Measurements from ENCODE around the gene PIAS4.

The PIAS4 gene

GRCh38 chr19:4007021-4007835 is at the start of gene PIAS4 (continued):
- TF ChIP-seq, protein P1, sequence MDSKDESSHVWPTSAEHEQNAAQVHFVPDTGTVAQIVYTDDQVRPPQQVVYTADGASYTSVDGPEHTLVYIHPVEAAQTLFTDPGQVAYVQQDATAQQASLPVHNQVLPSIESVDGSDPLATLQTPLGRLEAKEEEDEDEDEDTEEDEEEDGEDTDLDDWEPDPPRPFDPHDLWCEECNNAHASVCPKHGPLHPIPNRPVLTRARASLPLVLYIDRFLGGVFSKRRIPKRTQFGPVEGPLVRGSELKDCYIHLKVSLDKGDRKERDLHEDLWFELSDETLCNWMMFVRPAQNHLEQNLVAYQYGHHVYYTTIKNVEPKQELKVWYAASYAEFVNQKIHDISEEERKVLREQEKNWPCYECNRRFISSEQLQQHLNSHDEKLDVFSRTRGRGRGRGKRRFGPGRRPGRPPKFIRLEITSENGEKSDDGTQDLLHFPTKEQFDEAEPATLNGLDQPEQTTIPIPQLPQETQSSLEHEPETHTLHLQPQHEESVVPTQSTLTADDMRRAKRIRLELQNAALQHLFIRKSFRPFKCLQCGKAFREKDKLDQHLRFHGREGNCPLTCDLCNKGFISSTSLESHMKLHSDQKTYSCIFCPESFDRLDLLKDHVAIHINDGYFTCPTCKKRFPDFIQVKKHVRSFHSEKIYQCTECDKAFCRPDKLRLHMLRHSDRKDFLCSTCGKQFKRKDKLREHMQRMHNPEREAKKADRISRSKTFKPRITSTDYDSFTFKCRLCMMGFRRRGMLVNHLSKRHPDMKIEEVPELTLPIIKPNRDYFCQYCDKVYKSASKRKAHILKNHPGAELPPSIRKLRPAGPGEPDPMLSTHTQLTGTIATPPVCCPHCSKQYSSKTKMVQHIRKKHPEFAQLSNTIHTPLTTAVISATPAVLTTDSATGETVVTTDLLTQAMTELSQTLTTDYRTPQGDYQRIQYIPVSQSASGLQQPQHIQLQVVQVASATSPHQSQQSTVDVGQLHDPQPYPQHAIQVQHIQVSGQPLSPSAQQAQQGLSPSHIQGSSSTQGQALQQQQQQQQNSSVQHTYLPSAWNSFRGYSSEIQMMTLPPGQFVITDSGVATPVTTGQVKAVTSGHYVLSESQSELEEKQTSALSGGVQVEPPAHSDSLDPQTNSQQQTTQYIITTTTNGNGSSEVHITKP (tag by site-specific recombination; IDR thresholded peaks at IDR 0.05), result peak; percentile 94
- TF ChIP-seq ZNF157 (tag by site-specific recombination; IDR thresholded peaks at IDR 0.05), result 0 out of 2 replicates have a peak, but pooled peaks have one; percentile 13
- peak; percentile 11; the same call in 1 of the 2 replicates for TF ChIP-seq REST (tag by site-specific recombination; IDR thresholded peaks at IDR 0.05)
- TF ChIP-seq ZNF426 (tag by site-specific recombination; IDR thresholded peaks at IDR 0.05), result no peak
- TF ChIP-seq ZNF747 (tag by site-specific recombination; IDR thresholded peaks at IDR 0.05), result no peak
- TF ChIP-seq ZNF354C (tag by site-specific recombination; IDR thresholded peaks at IDR 0.05; ENCODE audit: borderline replicate concordance, low read depth), result no peak
- TF ChIP-seq ZNF335 (tag by site-specific recombination; conservative IDR thresholded peaks at IDR 0.05), result peak; percentile 79
- TF ChIP-seq ZNF561 (tag by site-specific recombination; IDR thresholded peaks at IDR 0.05; ENCODE audit: borderline replicate concordance), result 0 out of 2 replicates have a peak, but pooled peaks have one; percentile 10
- TF ChIP-seq ZNF792 (tag by site-specific recombination; IDR thresholded peaks at IDR 0.05), result peak; percentile 85; the same call in 1 of the 2 replicates
- peak; percentile 27; the same call in 1 of the 2 replicates for TF ChIP-seq ZBTB6 (tag by site-specific recombination; IDR thresholded peaks at IDR 0.05)
- peak; percentile 75; the same call in 1 of the 2 replicates for TF ChIP-seq ZBTB48 (tag by site-specific recombination; IDR thresholded peaks at IDR 0.05)
- no peak for TF ChIP-seq ZNF132 (tag by site-specific recombination; IDR thresholded peaks at IDR 0.05; ENCODE audit: borderline replicate concordance)
- TF ChIP-seq INSM2 (tag by site-specific recombination; IDR thresholded peaks at IDR 0.05), result peak; percentile 48; the same call in 1 of the 2 replicates
- TF ChIP-seq ZNF707 (tag by site-specific recombination; IDR thresholded peaks at IDR 0.05), result no peak
- 0 out of 2 replicates have a peak, but pooled peaks have one; percentile 52 for TF ChIP-seq ZNF239 (tag by site-specific recombination; IDR thresholded peaks at IDR 0.05)
- TF ChIP-seq ZNF670 (tag by site-specific recombination; IDR thresholded peaks at IDR 0.05; ENCODE audit: low read depth), result no peak
- no peak for TF ChIP-seq ZNF37A (tag by site-specific recombination; IDR thresholded peaks at IDR 0.05)
- TF ChIP-seq, protein P2, sequence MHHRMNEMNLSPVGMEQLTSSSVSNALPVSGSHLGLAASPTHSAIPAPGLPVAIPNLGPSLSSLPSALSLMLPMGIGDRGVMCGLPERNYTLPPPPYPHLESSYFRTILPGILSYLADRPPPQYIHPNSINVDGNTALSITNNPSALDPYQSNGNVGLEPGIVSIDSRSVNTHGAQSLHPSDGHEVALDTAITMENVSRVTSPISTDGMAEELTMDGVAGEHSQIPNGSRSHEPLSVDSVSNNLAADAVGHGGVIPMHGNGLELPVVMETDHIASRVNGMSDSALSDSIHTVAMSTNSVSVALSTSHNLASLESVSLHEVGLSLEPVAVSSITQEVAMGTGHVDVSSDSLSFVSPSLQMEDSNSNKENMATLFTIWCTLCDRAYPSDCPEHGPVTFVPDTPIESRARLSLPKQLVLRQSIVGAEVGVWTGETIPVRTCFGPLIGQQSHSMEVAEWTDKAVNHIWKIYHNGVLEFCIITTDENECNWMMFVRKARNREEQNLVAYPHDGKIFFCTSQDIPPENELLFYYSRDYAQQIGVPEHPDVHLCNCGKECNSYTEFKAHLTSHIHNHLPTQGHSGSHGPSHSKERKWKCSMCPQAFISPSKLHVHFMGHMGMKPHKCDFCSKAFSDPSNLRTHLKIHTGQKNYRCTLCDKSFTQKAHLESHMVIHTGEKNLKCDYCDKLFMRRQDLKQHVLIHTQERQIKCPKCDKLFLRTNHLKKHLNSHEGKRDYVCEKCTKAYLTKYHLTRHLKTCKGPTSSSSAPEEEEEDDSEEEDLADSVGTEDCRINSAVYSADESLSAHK (tag by site-specific recombination; IDR thresholded peaks at IDR 0.05), result peak; percentile 23; the same call in 1 of the 2 replicates
- no peak for TF ChIP-seq ZNF521 (tag by site-specific recombination; IDR thresholded peaks at IDR 0.05)
- TF ChIP-seq ZNF341 (tag by site-specific recombination; IDR thresholded peaks at IDR 0.05; ENCODE audit: low read depth), result peak; percentile 71
- peak; percentile 68; the same call in 1 of the 2 replicates for TF ChIP-seq IKZF3 (tag by site-specific recombination; IDR thresholded peaks at IDR 0.05)
- TF ChIP-seq ZNF23 (tag by site-specific recombination; IDR thresholded peaks at IDR 0.05; ENCODE audit: borderline replicate concordance), result no peak
- no peak for TF ChIP-seq ZNF701 (tag by site-specific recombination; IDR thresholded peaks at IDR 0.05)

All from HEK293 (cell line).